Karpas-422 (cell line): ENCODE measurements around the gene NTRK3. TPM values are rescaled to one million over a fixed set of nuclear protein-coding genes. Genes with fewer than 3 reads are reported as not detected.

Experiments
- DNase-seq: peaks from one replicate; pipeline ENCODE4 v3.0.0-alpha.2; 2015
- H2AFZ ChIP-seq: fragments of 200-600 bp; sonication (generic); 2 replicates; pipeline ENCODE4 v1.6.1; 2014; ENCODE audit warnings: antibody characterized with exemption, low read length, mixed read lengths
- H3K27ac ChIP-seq: fragments of 200-600 bp; sonication (generic); 2 replicates; pipeline ENCODE4 v1.5.1; 2014; ENCODE audit warnings: mild to moderate bottlenecking, low read length, moderate library complexity
- H3K27me3 ChIP-seq: fragments of 200-600 bp; sonication (generic); 2 replicates; pipeline ENCODE4 v1.6.1; 2014; ENCODE audit warnings: low read length, mixed read lengths
- H3K36me3 ChIP-seq: fragments of 200-600 bp; sonication (generic); 2 replicates; pipeline ENCODE4 v1.6.1; 2014; ENCODE audit warnings: low read length, mixed read lengths; ENCODE audit not compliant: insufficient read depth
- H3K4me1 ChIP-seq: fragments of 200-600 bp; sonication (generic); 2 replicates; pipeline ENCODE4 v1.6.1; 2014; ENCODE audit warnings: mild to moderate bottlenecking, low read length, mixed read lengths
- H3K4me2 ChIP-seq: fragments of 200-600 bp; sonication (generic); 2 replicates; pipeline ENCODE4 v1.6.1; 2014; ENCODE audit warnings: low read length, low read depth, mild to moderate bottlenecking; ENCODE audit not compliant: poor library complexity, severe bottlenecking
- H3K4me3 ChIP-seq: fragments of 200-600 bp; sonication (generic); 2 replicates; pipeline ENCODE4 v1.5.1; 2014; ENCODE audit warnings: mild to moderate bottlenecking, antibody characterized with exemption, low read length, mixed read lengths
- H3K79me2 ChIP-seq: fragments of 200-600 bp; sonication (generic); 2 replicates; pipeline ENCODE4 v1.6.1; 2014; ENCODE audit warnings: mild to moderate bottlenecking, low read length, mixed read lengths
- H3K9ac ChIP-seq: fragments of 200-600 bp; sonication (generic); 2 replicates; pipeline ENCODE4 v1.6.0; 2014; ENCODE audit warnings: low read length
- H3K9me2 ChIP-seq: fragments of 200-600 bp; sonication (generic), shearing (Covaris generic); replicated peaks from 2 replicates; pipeline ENCODE4 v1.6.0; 2014; ENCODE audit warnings: mild to moderate bottlenecking, low read length, moderate library complexity; ENCODE audit not compliant: insufficient read depth
- H3K9me3 ChIP-seq: fragments of 300-700, 200-600 bp; sonication (generic); 2 replicates; pipeline ENCODE4 v1.6.1; 2014; ENCODE audit warnings: low read length, mixed read lengths
- H4K20me1 ChIP-seq: fragments of 200-600 bp; sonication (generic); 2 replicates; pipeline ENCODE4 v1.6.1; 2014; ENCODE audit warnings: mild to moderate bottlenecking, antibody characterized with exemption, low read length, low read depth; ENCODE audit not compliant: insufficient read depth
- total RNA-seq: library from RNA; depleted of rRNA; stranded (reverse); fragments of >200 nt; shearing (Covaris generic); gene quantifications from 2 replicates; pipeline ENCODE4 v1.2.3, GENCODE V29; 2014; ENCODE audit warnings: low replicate concordance

Gene NTRK3
- total RNA-seq, 1 experiment from 2014 or later: 0.11 TPM

GRCh38 chr15:87973501-87974215 is 282.9 kb downstream of the NTRK3 start:
- no peaks in the 10 kb centered on the region; the same call in 1 of the 2 replicates for H3K9me2 ChIP-seq
- no peak overlapping the region for H3K9ac ChIP-seq
- H3K4me2 ChIP-seq: no peak overlapping the region
- H3K4me3 ChIP-seq: no peak overlapping the region
- no peak for DNase-seq
- H2AFZ ChIP-seq: no peak overlapping the region
- H3K9me3 ChIP-seq: no peaks in the 10 kb centered on the region
- H3K27ac ChIP-seq: no peak overlapping the region
- H3K36me3 ChIP-seq: no peaks in the 10 kb centered on the region
- no peaks in the 10 kb centered on the region for H3K79me2 ChIP-seq
- H3K4me1 ChIP-seq: no peaks in the 10 kb centered on the region
- H4K20me1 ChIP-seq: no peaks in the 10 kb centered on the region
- H3K27me3 ChIP-seq: no peaks in the 10 kb centered on the region

- Histone ChIP-seq H3K4me1 (peaks cover 5% of the 10 kb centered on the region; the same call in 1 of the 2 replicates), H2AFZ (no peak overlapping the region), H3K36me3 (no peaks in the 10 kb centered on the region), H3K9me2 (no peaks in the 10 kb centered on the region; the same call in 1 of the 2 replicates), H3K27ac (no peak overlapping the region), H3K4me3 (no peak overlapping the region), H3K9ac (no peak overlapping the region), H3K4me2 (no peak overlapping the region), H3K27me3 (no peaks in the 10 kb centered on the region), H4K20me1 (no peaks in the 10 kb centered on the region), H3K9me3 (no peaks in the 10 kb centered on the region), H3K79me2 (no peaks in the 10 kb centered on the region)
- DNase-seq: no peak
Measured at GRCh38 chr15:87971076-87971475, 285.5 kb downstream of the NTRK3 start.

- no peaks in the 10 kb centered on the region for H3K36me3 ChIP-seq
- H3K79me2 ChIP-seq: no peaks in the 10 kb centered on the region
- no peaks in the 10 kb centered on the region; the same call in 1 of the 2 replicates for H3K9me2 ChIP-seq
- no peak overlapping the region for H3K4me2 ChIP-seq
- DNase-seq: no peak
- H3K9ac ChIP-seq: no peak overlapping the region
- H4K20me1 ChIP-seq: no peaks in the 10 kb centered on the region
- peaks cover 5% of the 10 kb centered on the region; the same call in 1 of the 2 replicates for H3K4me1 ChIP-seq
- H3K27me3 ChIP-seq: no peaks in the 10 kb centered on the region
- H2AFZ ChIP-seq: no peak overlapping the region
- no peak overlapping the region for H3K4me3 ChIP-seq
- H3K27ac ChIP-seq: no peak overlapping the region
- H3K9me3 ChIP-seq: no peaks in the 10 kb centered on the region
Measured at GRCh38 chr15:87967951-87968350, 288.6 kb downstream of the NTRK3 start.

GRCh38 chr15:87965304-87965703 is 291.2 kb downstream of the NTRK3 start:
- H3K9ac ChIP-seq: no peak overlapping the region
- no peaks in the 10 kb centered on the region for H4K20me1 ChIP-seq
- H3K27me3 ChIP-seq: no peaks in the 10 kb centered on the region
- H3K4me2 ChIP-seq: no peak overlapping the region
- H3K9me2 ChIP-seq: no peaks in the 10 kb centered on the region
- no peaks in the 10 kb centered on the region for H3K79me2 ChIP-seq
- H2AFZ ChIP-seq: no peak overlapping the region
- no peaks in the 10 kb centered on the region for H3K36me3 ChIP-seq
- no peak overlapping the region for H3K27ac ChIP-seq
- H3K4me1 ChIP-seq: peaks cover 5% of the 10 kb centered on the region; the same call in 1 of the 2 replicates
- no peak for DNase-seq
- no peak overlapping the region for H3K4me3 ChIP-seq
- H3K9me3 ChIP-seq: no peaks in the 10 kb centered on the region

- no peaks in the 10 kb centered on the region for H3K9me2 ChIP-seq
- H3K9me3 ChIP-seq: no peaks in the 10 kb centered on the region
- H3K79me2 ChIP-seq: no peaks in the 10 kb centered on the region
- no peak overlapping the region for H2AFZ ChIP-seq
- H3K27ac ChIP-seq: no peak overlapping the region
- H4K20me1 ChIP-seq: no peaks in the 10 kb centered on the region
- H3K4me1 ChIP-seq: peaks cover 5% of the 10 kb centered on the region; the same call in 1 of the 2 replicates
- no peak for DNase-seq
- no peaks in the 10 kb centered on the region for H3K27me3 ChIP-seq
- H3K36me3 ChIP-seq: no peaks in the 10 kb centered on the region
- H3K4me3 ChIP-seq: no peak overlapping the region
- no peak overlapping the region for H3K4me2 ChIP-seq
- H3K9ac ChIP-seq: no peak overlapping the region
Measured at GRCh38 chr15:87962428-87962827, 294.1 kb downstream of the NTRK3 start.

GRCh38 chr15:87961851-87962420 is 294.6 kb downstream of the NTRK3 start:
- Histone ChIP-seq H3K4me1 (peaks cover 3% of the 10 kb centered on the region; the same call in 1 of the 2 replicates), H3K27ac (no peak overlapping the region), H4K20me1 (no peaks in the 10 kb centered on the region), H3K36me3 (no peaks in the 10 kb centered on the region), H3K27me3 (no peaks in the 10 kb centered on the region), H2AFZ (no peak overlapping the region), H3K9ac (no peak overlapping the region), H3K79me2 (no peaks in the 10 kb centered on the region), H3K9me2 (no peaks in the 10 kb centered on the region), H3K9me3 (no peaks in the 10 kb centered on the region), H3K4me3 (no peak overlapping the region), H3K4me2 (no peak overlapping the region)
- no peak for DNase-seq

GRCh38 chr15:87959662-87960061 is 296.9 kb downstream of the NTRK3 start:
- no peaks in the 10 kb centered on the region for H4K20me1 ChIP-seq
- H3K9me2 ChIP-seq: no peaks in the 10 kb centered on the region
- H3K36me3 ChIP-seq: no peaks in the 10 kb centered on the region
- no peaks in the 10 kb centered on the region for H3K9me3 ChIP-seq
- H3K27ac ChIP-seq: no peak overlapping the region
- no peak overlapping the region for H3K4me2 ChIP-seq
- H2AFZ ChIP-seq: no peak overlapping the region
- no peak overlapping the region for H3K4me3 ChIP-seq
- peaks cover 3% of the 10 kb centered on the region; the same call in 1 of the 2 replicates for H3K4me1 ChIP-seq
- DNase-seq: no peak
- H3K9ac ChIP-seq: no peak overlapping the region
- no peaks in the 10 kb centered on the region for H3K27me3 ChIP-seq
- no peaks in the 10 kb centered on the region for H3K79me2 ChIP-seq

- H3K4me1 ChIP-seq: peaks cover 3% of the 10 kb centered on the region; the same call in 1 of the 2 replicates
- no peaks in the 10 kb centered on the region for H3K27me3 ChIP-seq
- H3K36me3 ChIP-seq: no peaks in the 10 kb centered on the region
- no peak overlapping the region for H3K9ac ChIP-seq
- no peak overlapping the region for H3K4me3 ChIP-seq
- peak; percentile 46 for DNase-seq
- no peaks in the 10 kb centered on the region for H3K9me2 ChIP-seq
- no peak overlapping the region for H3K27ac ChIP-seq
- no peaks in the 10 kb centered on the region for H3K79me2 ChIP-seq
- no peaks in the 10 kb centered on the region for H4K20me1 ChIP-seq
- H2AFZ ChIP-seq: no peak overlapping the region
- no peaks in the 10 kb centered on the region for H3K9me3 ChIP-seq
- H3K4me2 ChIP-seq: no peak overlapping the region
Measured at GRCh38 chr15:87959080-87959479, 297.5 kb downstream of the NTRK3 start.
